K562 (cell line): ENCODE results near the gene ZEB2. TPM values are rescaled to one million over a fixed set of nuclear protein-coding genes. Genes with fewer than 3 reads are reported as not detected.

ENCODE experiments used
- ATAC-seq: fragments of 200-7000 bp; cut with Tn5 transposase; 3 replicates; pipeline ENCODE4 v1.9.1; 2020; ENCODE audit warnings: moderate library complexity
- BruUV-seq: library from RNA; stranded (reverse); fragments of 400-500 nt; replicated peaks from 2 replicates; lab custom pipeline; 2021; lab: Mats Ljungman, UMichigan
- CTCF ChIA-PET: fragments of 300-600 bp; formaldehyde crosslinking; extraction: SDS; loops from one replicate; lab custom pipeline; 2021; ENCODE audit warnings: low intra/inter-chr PET ratio; lab: Yijun Ruan, JAX
- POLR2A ChIA-PET: fragments of 300-600, 350-650 bp; sonication (Branson Sonifier 250); formaldehyde crosslinking; extraction: SDS; loops from one replicate; lab custom pipeline; 2021; ENCODE audit warnings: antibody characterized with exemption, inconsistent platforms; lab: Yijun Ruan, JAX
- DNase-seq, 4 experiments: peaks; one replicate each; pipeline versions ENCODE4 v3.0.0 to v3.0.0-alpha.2; 2011 to 2018; ENCODE audit warnings: low spot score in 3 of 4, mixed read lengths in 3 of 4; ENCODE audit errors: extremely low read depth in 1 of 4
- FAIRE-seq: peaks from 2 replicates; lab custom pipeline; 2011; peaks lifted over from hg19 to GRCh38; lab: Jason Lieb, UNC
- H2AFZ ChIP-seq: 2 replicates; pipeline ENCODE4 v1.6.0; 2011; ENCODE audit warnings: low read depth, low read length, control low read depth, inconsistent platforms
- H3K27ac ChIP-seq: fragments of 200-600 bp; 3 replicates; pipeline ENCODE4 v1.8.0; 2011; ENCODE audit warnings: low read depth, mild to moderate bottlenecking, control low read depth, inconsistent platforms, low read length, moderate library complexity, mixed read lengths; ENCODE audit errors: extremely low read depth
- H3K27me3 ChIP-seq, 2 experiments: fragments of 300-600 bp in 1 of 2; 2 replicates in 1 of 2; 3 replicates in 1 of 2; pipeline versions ENCODE4 v1.6.0 to v1.8.0; 2011; ENCODE audit warnings: inconsistent platforms in 2 of 2, low read length in 2 of 2, mild to moderate bottlenecking in 1 of 2, mixed read lengths in 1 of 2, moderate library complexity in 1 of 2; ENCODE audit not compliant: control insufficient read depth in 2 of 2, insufficient read depth in 2 of 2
- H3K36me3 ChIP-seq: fragments of 300-600 bp; 3 replicates; pipeline ENCODE4 v1.8.0; 2011; ENCODE audit warnings: mild to moderate bottlenecking, low read length, inconsistent platforms; ENCODE audit not compliant: control insufficient read depth, insufficient read depth
- H3K4me1 ChIP-seq, 2 experiments: fragments of 200-600 bp in 1 of 2; replicated peaks in 1 of 2; 2 replicates in 1 of 2; 3 replicates in 1 of 2; pipeline versions ENCODE4 v1.5.1 to v1.8.0; 2011; ENCODE audit warnings: inconsistent platforms in 2 of 2, low read length in 2 of 2, mild to moderate bottlenecking in 1 of 2, mixed read lengths in 1 of 2, moderate library complexity in 1 of 2; ENCODE audit not compliant: control insufficient read depth in 2 of 2, insufficient read depth in 2 of 2
- H3K4me2 ChIP-seq: 2 replicates; pipeline ENCODE4 v1.6.1; 2011; ENCODE audit warnings: low read length, control low read depth, inconsistent platforms, mixed read lengths; ENCODE audit not compliant: insufficient read depth
- H3K4me3 ChIP-seq: fragments of 200-600 bp; sonication (generic), shearing (Covaris generic); 2 replicates; pipeline ENCODE4 v1.5.1; 2016; ENCODE audit warnings: control low read depth, inconsistent platforms
- H3K79me2 ChIP-seq: fragments of 200-600 bp; 3 replicates; pipeline ENCODE4 v1.8.0; 2011; ENCODE audit warnings: low read length, inconsistent platforms; ENCODE audit not compliant: control insufficient read depth, insufficient read depth
- H3K9ac ChIP-seq, 2 experiments: 2 replicates each; pipeline versions ENCODE4 v1.6.0 to v1.6.1; 2011; ENCODE audit warnings: low read depth in 2 of 2, low read length in 2 of 2, control low read depth in 1 of 2, inconsistent platforms in 1 of 2, mild to moderate bottlenecking in 1 of 2, mixed read lengths in 1 of 2; ENCODE audit not compliant: insufficient read depth in 1 of 2
- H3K9me1 ChIP-seq: one replicate; pipeline ENCODE4 v1.6.0; 2011; ENCODE audit warnings: inconsistent platforms, mild to moderate bottlenecking, low read length, moderate library complexity; ENCODE audit not compliant: control insufficient read depth, insufficient read depth
- H3K9me3 ChIP-seq: replicated peaks from 2 replicates; pipeline ENCODE4 v1.5.1; 2011; ENCODE audit warnings: low read depth, low read length, inconsistent platforms; ENCODE audit not compliant: control insufficient read depth, insufficient read depth
- H4K20me1 ChIP-seq: replicated peaks from 2 replicates; pipeline ENCODE4 v1.6.1; 2011; ENCODE audit warnings: low read length, inconsistent platforms, mixed read lengths; ENCODE audit not compliant: control insufficient read depth, insufficient read depth
- RCOR1 ChIP-seq, 2 experiments: IDR thresholded peaks; 2 replicates each; pipeline ENCODE4 v1.6.1; 2012; ENCODE audit warnings: low read depth in 2 of 2, low read length in 2 of 2, borderline replicate concordance in 1 of 2, improper control_type of control experiment in 1 of 2
- THAP12 ChIP-seq: fragments of 250-450 bp; sonication (Bioruptor Pico); IDR thresholded peaks from 2 replicates; pipeline ENCODE4 v1.9.0; 2021; ENCODE audit warnings: mild to moderate bottlenecking, inconsistent platforms
- WGBS: fragments of 100-300 bp; shearing (Covaris generic); methylation state at CpG from one replicate; pipeline ENCODE4 v1.1.6; 2016; ENCODE audit warnings: low coverage, mixed read lengths; ENCODE audit not compliant: insufficient coverage; ENCODE audit errors: missing lambda C conversion rate; 5-methylcytosine and 5-hydroxymethylcytosine counted together
- in situ Hi-C: fragments of 300-500 bp; cut with MboI; formaldehyde crosslinking; loops from 4 replicates; pipeline ENCODE4 v1.15.0; 2018; ENCODE audit warnings: inconsistent platforms, mixed read lengths
- intact Hi-C: fragments of 100-400 bp; cut with micrococcal nuclease; formaldehyde crosslinking; loops from 2 replicates; pipeline ENCODE4 v1.14.2; 2022
- polyA plus RNA-seq, 8 experiments: library from polyadenylated mRNA; depleted of rRNA in 4 of 8; stranded (reverse) in 5 of 8; unstranded in 3 of 8; fragments of >200 nt; fragmentation: Nextera tagmentation in 2 of 8; fragmentation: Illumina TruSeq in 1 of 8; extraction: Ambion mirVana in 2 of 8; extraction: Trizol in 1 of 8; gene quantifications; 2 replicates each; pipeline versions ENCODE4 v1.2.1 to v1.2.3, GENCODE V29; 2011 to 2014; ENCODE audit warnings: inconsistent platforms in 1 of 8, missing spikeins in 1 of 8
- total RNA-seq, 7 experiments: library from RNA; depleted of rRNA in 6 of 7; stranded (reverse); fragments of >200 nt in 6 of 7; fragmentation: Illumina TruSeq in 2 of 7; extraction: Trizol in 2 of 7; gene quantifications; 2 replicates each; pipeline versions ENCODE4 v1.2.1 to v1.2.3, GENCODE V29; 2011 to 2021; ENCODE audit warnings: low replicate concordance in 1 of 7

ZEB2 gene
- total and polyA plus RNA-seq, 9 of the 15 experiments (the other 6 are each of a cell fraction or from before 2014, with no cell fraction given), result 15.1 to 113 (median 72.3) TPM

- CTCF ChIA-PET, result no interaction called here
Measured at GRCh38 chr2:144504218-144504641, 15.7 kb downstream of the ZEB2 start.

More at GRCh38 chr2:144504218-144504641, 15.7 kb downstream of the ZEB2 start:
- peak overlapping the region in 1 of 2 experiments; percentile 4; a peak in 1 of 4 replicates for H3K9ac ChIP-seq
- H3K9me3 ChIP-seq, result no peaks in the 10 kb centered on the region
- TF ChIP-seq THAP12 (CRISPR knock-in tag) (no peak), RCOR1 (IDR thresholded peaks at IDR 0.05; ENCODE audit: borderline replicate concordance in 1 of 2, low read depth in 2 of 2, low read length in 2 of 2) (0 out of 4 replicates have a peak, but pooled peaks of 1 of the 2 experiments have one; percentile 4)
- no peaks in the 10 kb centered on the region for H3K9me1 ChIP-seq
- H3K27ac ChIP-seq, result no peak overlapping the region
- FAIRE-seq (no peak), ATAC-seq (peak; percentile 5; the same call in 2 of the 3 replicates), DNase-seq (no peak)
- 54% methylated on average over 6 of the region's 6 CpGs for WGBS
- in situ Hi-C loops (no loop called here), intact Hi-C loops (loop anchor here (2.0 kb wide), 1 partner anchor 15 kb away; no protein-coding TSS in a partner anchor)
- peaks cover 20% of the 10 kb centered on the region for H4K20me1 ChIP-seq
- no peak overlapping the region for H3K4me2 ChIP-seq
- H3K4me1 ChIP-seq, result peaks cover 16 to 75% of the 10 kb centered on the region in 2 experiments
- BruUV-seq, result TSS peak; percentile 0
- H3K36me3 ChIP-seq, result peaks cover 88% of the 10 kb centered on the region
- POLR2A ChIA-PET, result interaction anchor here (0.6 to 6.0 kb wide), 7 partner anchors 9 to 200 kb away, joined by 3 to 27 read pairs (median 4); no protein-coding TSS in a partner anchor
- H2AFZ ChIP-seq, result no peak overlapping the region
- H3K79me2 ChIP-seq, result peaks cover 100% of the 10 kb centered on the region
- H3K27me3 ChIP-seq, result no peaks in the 10 kb centered on the region
- no peak overlapping the region for H3K4me3 ChIP-seq
